Activated CD4-positive, alpha-beta T cell treated with anti-CD3 and anti-CD28 coated beads, Interleukin-2, Interleukin-4, amounts not matched to agents 100 ng/mL and 50 ng/mL, durations not matched to agents 16 hours and 8 hours (primary cell): Measurements from ENCODE around the gene ZNF865.
A peak's percentile ranks its signal among the peaks of the same experiment; 100 is the strongest.

Source experiments
- DNase-seq: peaks from one replicate; pipeline ENCODE4 v3.0.0-alpha.2; 2020; ENCODE audit warnings: low spot score

The ZNF865 gene

GRCh38 chr19:55644842-55645511 lies 39.5 kb downstream of the ZNF865 start:
- DNase-seq, result no peak

- DNase-seq, result no peak
These were observed 40.0 kb downstream of the ZNF865 start for GRCh38 chr19:55645512-55645881.

- no peak for DNase-seq
These were observed 41.7 kb downstream of the ZNF865 start for GRCh38 chr19:55646889-55647731.

- DNase-seq, result no peak
These were observed 42.5 kb downstream of the ZNF865 start, which contains the start of gene CCDC106 for GRCh38 chr19:55647732-55648584. CCDC106 (plus strand) TSS chr19:55648212; CDS start chr19:55649047, 835 bp downstream.

- no peak for DNase-seq
These were observed 43.3 kb downstream of the ZNF865 start for GRCh38 chr19:55648585-55649267.

- no peak for DNase-seq
These were observed 44.0 kb downstream of the ZNF865 start for GRCh38 chr19:55649268-55650125.

GRCh38 chr19:55650126-55650557 lies 44.7 kb downstream of the ZNF865 start:
- DNase-seq, result no peak

GRCh38 chr19:55650602-55651230 lies 45.3 kb downstream of the ZNF865 start:
- no peak for DNase-seq

GRCh38 chr19:55651236-55651635 lies 45.8 kb downstream of the ZNF865 start:
- no peak for DNase-seq

GRCh38 chr19:55652311-55653128 lies 47.1 kb downstream of the ZNF865 start:
- no peak for DNase-seq

GRCh38 chr19:55653651-55654322 lies 48.3 kb downstream of the ZNF865 start:
- DNase-seq, result peak; percentile 98

GRCh38 chr19:55654323-55654867 lies 48.9 kb downstream of the ZNF865 start:
- peak; percentile 100 for DNase-seq

- peak; percentile 96 for DNase-seq
These were observed 49.6 kb downstream of the ZNF865 start, which contains the start of gene U2AF2 for GRCh38 chr19:55654868-55655647. U2AF2 (plus strand) TSS chr19:55655035; CDS start chr19:55655105, 70 bp downstream.

GRCh38 chr19:55655648-55656040 lies 50.2 kb downstream of the ZNF865 start:
- no peak for DNase-seq

- no peak for DNase-seq
These were observed 51.1 kb downstream of the ZNF865 start for GRCh38 chr19:55656552-55656951.

GRCh38 chr19:55656988-55657747 lies 51.7 kb downstream of the ZNF865 start:
- no peak for DNase-seq
